ENCODE measurements around the gene CDK6.
"Not testable (repeated sequence)": the region's sequence is repeated elsewhere in the genome, so short reads cannot be mapped to it uniquely, and the experiment has no call there.

Gene CDK6

GRCh38 chr7:92836489-92836999 is at the start of gene CDK6:
Gene CDK6, minus strand, starts transcription at chr7:92836573. Its CDS starts 3,250 bp downstream, at chr7:92833323.
- DNase-seq (ENCODE audit: low spot score): peak; percentile 87

GRCh38 chr7:92886039-92886438 is 49.7 kb upstream of the CDK6 start:
- not testable (repeated sequence) for DNase-seq (ENCODE audit: low spot score)

GRCh38 chr7:92884218-92884617 is 47.8 kb upstream of the CDK6 start:
- no peak for DNase-seq (ENCODE audit: low spot score)

GRCh38 chr7:92882760-92883159 is 46.4 kb upstream of the CDK6 start:
- no peak for DNase-seq (ENCODE audit: low spot score)

- DNase-seq (ENCODE audit: low spot score): no peak
Measured at GRCh38 chr7:92881091-92881485, 44.7 kb upstream of the CDK6 start.

- DNase-seq (ENCODE audit: low spot score): no peak
Measured at GRCh38 chr7:92880212-92881090, 44.1 kb upstream of the CDK6 start.

GRCh38 chr7:92877367-92877766 is 41.0 kb upstream of the CDK6 start:
- no peak for DNase-seq (ENCODE audit: low spot score)

GRCh38 chr7:92876836-92877235 is 40.5 kb upstream of the CDK6 start:
- DNase-seq (ENCODE audit: low spot score): no peak

GRCh38 chr7:92875719-92876118 is 39.3 kb upstream of the CDK6 start:
- DNase-seq (ENCODE audit: low spot score): no peak

- no peak for DNase-seq (ENCODE audit: low spot score)
Measured at GRCh38 chr7:92875173-92875572, 38.8 kb upstream of the CDK6 start.

GRCh38 chr7:92874567-92874966 is 38.2 kb upstream of the CDK6 start:
- DNase-seq (ENCODE audit: low spot score): no peak

GRCh38 chr7:92873776-92874175 is 37.4 kb upstream of the CDK6 start:
- DNase-seq (ENCODE audit: low spot score): no peak

GRCh38 chr7:92872701-92873100 is 36.3 kb upstream of the CDK6 start:
- DNase-seq (ENCODE audit: low spot score): no peak

- DNase-seq (ENCODE audit: low spot score): no peak
Measured at GRCh38 chr7:92868683-92869293, 32.4 kb upstream of the CDK6 start.

GRCh38 chr7:92864169-92864568 is 27.8 kb upstream of the CDK6 start:
- DNase-seq (ENCODE audit: low spot score): not testable (repeated sequence)

- no peak for DNase-seq (ENCODE audit: low spot score)
Measured at GRCh38 chr7:92856436-92856835, 20.1 kb upstream of the CDK6 start.

- no peak for DNase-seq (ENCODE audit: low spot score)
Measured at GRCh38 chr7:92854501-92855238, 18.3 kb upstream of the CDK6 start.

GRCh38 chr7:92851732-92852131 is 15.4 kb upstream of the CDK6 start:
- DNase-seq (ENCODE audit: low spot score): no peak

GRCh38 chr7:92850516-92850915 is 14.1 kb upstream of the CDK6 start:
- DNase-seq (ENCODE audit: low spot score): no peak

- DNase-seq (ENCODE audit: low spot score): no peak
Measured at GRCh38 chr7:92849322-92849721, 12.9 kb upstream of the CDK6 start.

GRCh38 chr7:92848851-92849250 is 12.5 kb upstream of the CDK6 start:
- no peak for DNase-seq (ENCODE audit: low spot score)

GRCh38 chr7:92848441-92848840 is 12.1 kb upstream of the CDK6 start:
- DNase-seq (ENCODE audit: low spot score): no peak

- DNase-seq (ENCODE audit: low spot score): no peak
Measured at GRCh38 chr7:92847305-92847704, 10.9 kb upstream of the CDK6 start.
